K562 (cell line): ENCODE data around the gene C19orf85. TPM values are rescaled to one million over a fixed set of nuclear protein-coding genes. Genes with fewer than 3 reads are reported as not detected.

ENCODE experiments used
- ATF1 ChIP-seq, 2 experiments: fragments of 450-650 bp in 1 of 2; IDR thresholded peaks; 2 replicates each; pipeline ENCODE4 v1.6.1; 2016; ENCODE audit warnings: missing compliant biosample characterization in 1 of 2, missing genetic modification characterization in 1 of 2
- BRF1 ChIP-seq: IDR thresholded peaks from 3 replicates; pipeline ENCODE4 v1.6.1; 2011; ENCODE audit warnings: borderline replicate concordance, mild to moderate bottlenecking; ENCODE audit not compliant: insufficient read length; ENCODE audit errors: extremely low read depth
- CCAR2 ChIP-seq: fragments of 200-400 bp; formaldehyde crosslinking; IDR thresholded peaks from 2 replicates; pipeline ENCODE4 v1.6.1; 2017; ENCODE audit warnings: mild to moderate bottlenecking, low read depth, low read length
- CTCF ChIP-seq, 3 experiments: IDR thresholded peaks in 2 of 3; conservative IDR thresholded peaks in 1 of 3; 2 replicates each; pipeline ENCODE4 v1.5.1; 2011 to 2012; ENCODE audit warnings: low read length in 3 of 3, mild to moderate bottlenecking in 3 of 3, control low read depth in 2 of 3, improper control_type of control experiment in 1 of 3, inconsistent platforms in 1 of 3, low read depth in 1 of 3, mixed read lengths in 1 of 3, moderate library complexity in 1 of 3; ENCODE audit not compliant: insufficient read depth in 2 of 3
- E4F1 ChIP-seq: fragments of 250-450 bp; sonication (Bioruptor Pico); IDR thresholded peaks from 2 replicates; pipeline ENCODE4 v1.5.0; 2021; ENCODE audit warnings: mild to moderate bottlenecking, borderline replicate concordance
- EGR1 ChIP-seq: fragments of 450-650 bp; conservative IDR thresholded peaks from 2 replicates; pipeline ENCODE4 v1.6.1; 2017; ENCODE audit warnings: mild to moderate bottlenecking
- ETV5 ChIP-seq: sonication (generic); formaldehyde crosslinking; IDR thresholded peaks from 2 replicates; pipeline ENCODE4 v1.4.0; 2020; ENCODE audit warnings: low read depth, mild to moderate bottlenecking, missing genetic modification reagents
- HDAC2 ChIP-seq: fragments of 450-650 bp; IDR thresholded peaks from 2 replicates; pipeline ENCODE4 v1.6.1; 2016; ENCODE audit warnings: mild to moderate bottlenecking
- IFI16 ChIP-seq: fragments of 250-450 bp; sonication (Bioruptor Pico); IDR thresholded peaks from 2 replicates; pipeline ENCODE4 v2.1.2; 2022; ENCODE audit warnings: mild to moderate bottlenecking, inconsistent platforms
- MIER1 ChIP-seq: fragments of 450-650 bp; IDR thresholded peaks from 2 replicates; pipeline ENCODE4 v1.6.1; 2016; ENCODE audit warnings: antibody characterized with exemption, mild to moderate bottlenecking, low read depth
- POLR2A ChIP-seq: fragments of 450-650 bp; conservative IDR thresholded peaks from 2 replicates; pipeline ENCODE4 v1.6.1; 2016
- SIX5 ChIP-seq, 2 experiments: IDR thresholded peaks; 2 replicates each; pipeline ENCODE4 v1.6.1; 2011; ENCODE audit warnings: low read length in 2 of 2, borderline replicate concordance in 1 of 2, low read depth in 1 of 2, mild to moderate bottlenecking in 1 of 2, moderate library complexity in 1 of 2; ENCODE audit not compliant: insufficient read depth in 1 of 2
- SOX6 ChIP-seq: fragments of 450-650 bp; IDR thresholded peaks from 2 replicates; pipeline ENCODE4 v1.6.1; 2014; ENCODE audit warnings: mild to moderate bottlenecking
- SRF ChIP-seq, 2 experiments: fragments of 250-450, 450-650 bp in 1 of 2; sonication (Bioruptor Pico) in 1 of 2; sonication (generic) in 1 of 2; formaldehyde crosslinking; IDR thresholded peaks; 2 replicates each; pipeline versions ENCODE4 v1.5.0 to v1.5.1; 2020 to 2022; ENCODE audit warnings: mild to moderate bottlenecking in 1 of 2, missing genetic modification reagents in 1 of 2
- SRSF1 ChIP-seq: fragments of 200-400 bp; formaldehyde crosslinking; IDR thresholded peaks from 2 replicates; pipeline ENCODE4 v1.6.1; 2017; ENCODE audit warnings: mild to moderate bottlenecking, low read depth, low read length, moderate library complexity
- ZNF165 ChIP-seq: fragments of 250-450 bp; sonication (Bioruptor Pico); IDR thresholded peaks from 2 replicates; pipeline ENCODE4 v1.4.0; 2020; ENCODE audit warnings: borderline replicate concordance
- ZNF197 ChIP-seq: fragments of 200-800 bp; sonication (Bioruptor generic); IDR thresholded peaks from 2 replicates; pipeline ENCODE4 v1.6.1; 2016; ENCODE audit warnings: low read depth, missing genetic modification characterization, missing compliant biosample characterization
- ZNF311 ChIP-seq: fragments of 250-450 bp; sonication (Bioruptor Pico); IDR thresholded peaks from 2 replicates; pipeline ENCODE4 v1.4.0; 2020; ENCODE audit warnings: mild to moderate bottlenecking, moderate library complexity
- ZNF583 ChIP-seq: fragments of 250-450 bp; sonication (Bioruptor Pico); IDR thresholded peaks from 2 replicates; pipeline ENCODE4 v1.4.0; 2020
- polyA plus RNA-seq, 8 experiments: library from polyadenylated mRNA; depleted of rRNA in 4 of 8; stranded (reverse) in 5 of 8; unstranded in 3 of 8; fragments of >200 nt; fragmentation: Nextera tagmentation in 2 of 8; fragmentation: Illumina TruSeq in 1 of 8; extraction: Ambion mirVana in 2 of 8; extraction: Trizol in 1 of 8; gene quantifications; 2 replicates each; pipeline versions ENCODE4 v1.2.1 to v1.2.3, GENCODE V29; 2011 to 2014; ENCODE audit warnings: inconsistent platforms in 1 of 8, missing spikeins in 1 of 8
- total RNA-seq, 7 experiments: library from RNA; depleted of rRNA in 6 of 7; stranded (reverse); fragments of >200 nt in 6 of 7; fragmentation: Illumina TruSeq in 2 of 7; extraction: Trizol in 2 of 7; gene quantifications; 2 replicates each; pipeline versions ENCODE4 v1.2.1 to v1.2.3, GENCODE V29; 2011 to 2021; ENCODE audit warnings: low replicate concordance in 1 of 7
- TF ChIP-seq, protein P1 (sequence below): sonication (generic); formaldehyde crosslinking; IDR thresholded peaks from 2 replicates; pipeline ENCODE4 v1.8.0; 2022; ENCODE audit warnings: mild to moderate bottlenecking, missing genetic modification reagents

Gene C19orf85
- total and polyA plus RNA-seq, 9 of the 15 experiments (the other 6 are each of a cell fraction or from before 2014, with no cell fraction given): not detected

DNA sequence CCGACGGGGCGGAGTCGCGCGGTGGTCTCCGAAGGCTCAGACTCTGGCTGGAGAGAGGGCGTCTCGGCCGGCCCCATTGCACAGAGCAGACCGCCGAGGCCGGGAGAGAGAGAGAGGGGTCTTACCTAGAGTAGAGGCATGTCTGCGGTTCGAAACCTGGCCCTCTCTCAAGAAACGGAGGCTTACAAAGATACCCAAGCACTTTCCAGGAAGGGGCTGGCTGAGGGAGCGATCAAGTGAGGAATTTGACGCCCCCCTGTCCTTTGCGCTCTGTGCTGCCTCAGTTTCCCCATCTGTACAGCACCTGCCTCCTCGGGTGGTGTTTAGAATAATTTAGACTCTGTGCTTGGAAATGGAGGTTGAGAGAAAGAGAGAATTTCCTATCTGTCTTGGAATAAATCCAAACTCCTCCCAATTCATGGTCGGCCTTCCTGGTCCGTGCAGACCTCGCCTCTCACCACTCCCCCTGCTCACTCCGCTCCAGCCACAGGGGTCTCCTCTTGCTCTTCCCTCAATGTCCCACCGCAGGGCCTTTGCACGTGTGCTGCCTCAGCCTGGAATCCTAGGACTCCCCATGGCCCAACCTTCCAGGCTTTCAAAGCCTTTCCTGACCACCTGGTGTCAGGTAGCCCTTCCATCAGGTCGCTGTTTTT lies 2.5 kb downstream of the C19orf85 start (continued):
- TF ChIP-seq ZNF197 (CRISPR knock-in tag): no peak
- TF ChIP-seq IFI16 (CRISPR knock-in tag): no peak
- 0 out of 2 replicates have a peak, but pooled peaks have one; percentile 39 for TF ChIP-seq ZNF583 (CRISPR knock-in tag)
- TF ChIP-seq POLR2A: peak; percentile 70
- TF ChIP-seq MIER1: no peak
- TF ChIP-seq, protein P1, sequence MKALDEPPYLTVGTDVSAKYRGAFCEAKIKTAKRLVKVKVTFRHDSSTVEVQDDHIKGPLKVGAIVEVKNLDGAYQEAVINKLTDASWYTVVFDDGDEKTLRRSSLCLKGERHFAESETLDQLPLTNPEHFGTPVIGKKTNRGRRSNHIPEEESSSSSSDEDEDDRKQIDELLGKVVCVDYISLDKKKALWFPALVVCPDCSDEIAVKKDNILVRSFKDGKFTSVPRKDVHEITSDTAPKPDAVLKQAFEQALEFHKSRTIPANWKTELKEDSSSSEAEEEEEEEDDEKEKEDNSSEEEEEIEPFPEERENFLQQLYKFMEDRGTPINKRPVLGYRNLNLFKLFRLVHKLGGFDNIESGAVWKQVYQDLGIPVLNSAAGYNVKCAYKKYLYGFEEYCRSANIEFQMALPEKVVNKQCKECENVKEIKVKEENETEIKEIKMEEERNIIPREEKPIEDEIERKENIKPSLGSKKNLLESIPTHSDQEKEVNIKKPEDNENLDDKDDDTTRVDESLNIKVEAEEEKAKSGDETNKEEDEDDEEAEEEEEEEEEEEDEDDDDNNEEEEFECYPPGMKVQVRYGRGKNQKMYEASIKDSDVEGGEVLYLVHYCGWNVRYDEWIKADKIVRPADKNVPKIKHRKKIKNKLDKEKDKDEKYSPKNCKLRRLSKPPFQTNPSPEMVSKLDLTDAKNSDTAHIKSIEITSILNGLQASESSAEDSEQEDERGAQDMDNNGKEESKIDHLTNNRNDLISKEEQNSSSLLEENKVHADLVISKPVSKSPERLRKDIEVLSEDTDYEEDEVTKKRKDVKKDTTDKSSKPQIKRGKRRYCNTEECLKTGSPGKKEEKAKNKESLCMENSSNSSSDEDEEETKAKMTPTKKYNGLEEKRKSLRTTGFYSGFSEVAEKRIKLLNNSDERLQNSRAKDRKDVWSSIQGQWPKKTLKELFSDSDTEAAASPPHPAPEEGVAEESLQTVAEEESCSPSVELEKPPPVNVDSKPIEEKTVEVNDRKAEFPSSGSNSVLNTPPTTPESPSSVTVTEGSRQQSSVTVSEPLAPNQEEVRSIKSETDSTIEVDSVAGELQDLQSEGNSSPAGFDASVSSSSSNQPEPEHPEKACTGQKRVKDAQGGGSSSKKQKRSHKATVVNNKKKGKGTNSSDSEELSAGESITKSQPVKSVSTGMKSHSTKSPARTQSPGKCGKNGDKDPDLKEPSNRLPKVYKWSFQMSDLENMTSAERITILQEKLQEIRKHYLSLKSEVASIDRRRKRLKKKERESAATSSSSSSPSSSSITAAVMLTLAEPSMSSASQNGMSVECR (CRISPR knock-in tag): 0 out of 2 replicates have a peak, but pooled peaks have one; percentile 36
- no peak for TF ChIP-seq SIX5 (IDR thresholded peaks at IDR 0.05; ENCODE audit: borderline replicate concordance in 1 of 2, insufficient read depth in 1 of 2, low read depth in 1 of 2, low read length in 2 of 2)
- TF ChIP-seq HDAC2: peak; percentile 62; the same call in 1 of the 2 replicates
- no peak for TF ChIP-seq CCAR2
- no peak for TF ChIP-seq EGR1
- no peak for TF ChIP-seq E4F1 (CRISPR knock-in tag)
- 0 out of 2 replicates have a peak, but pooled peaks have one; percentile 21 for TF ChIP-seq ZNF165 (CRISPR knock-in tag)
- TF ChIP-seq ETV5 (CRISPR knock-in tag): peak; percentile 68; the same call in 1 of the 2 replicates
- TF ChIP-seq SOX6: no peak
- TF ChIP-seq CTCF (IDR thresholded peaks at IDR 0.05 in 2 of 3, conservative IDR thresholded peaks at IDR 0.05 in 1 of 3; ENCODE audit: insufficient read depth in 2 of 3, low read depth in 1 of 3, low read length in 3 of 3): peak in 1 of 3 experiments; percentile 20; a peak in 1 of 6 replicates
- no peak for TF ChIP-seq SRF (CRISPR knock-in tag; IDR thresholded peaks at IDR 0.05)
- TF ChIP-seq ZNF311: no peak
- no peak for TF ChIP-seq BRF1
- TF ChIP-seq ATF1 (CRISPR knock-in tag; IDR thresholded peaks at IDR 0.05): no peak
- TF ChIP-seq ATF1 (tag; IDR thresholded peaks at IDR 0.05): 0 out of 2 replicates have a peak, but pooled peaks have one; percentile 62
- no peak for TF ChIP-seq SRSF1
